ENCODE results near the gene LLPH. TPM values are rescaled to one million over a fixed set of nuclear protein-coding genes. Genes with fewer than 3 reads are reported as not detected.

LLPH gene
- total RNA-seq, 1 donor from 2014 or later = 19.9 TPM

DNA sequence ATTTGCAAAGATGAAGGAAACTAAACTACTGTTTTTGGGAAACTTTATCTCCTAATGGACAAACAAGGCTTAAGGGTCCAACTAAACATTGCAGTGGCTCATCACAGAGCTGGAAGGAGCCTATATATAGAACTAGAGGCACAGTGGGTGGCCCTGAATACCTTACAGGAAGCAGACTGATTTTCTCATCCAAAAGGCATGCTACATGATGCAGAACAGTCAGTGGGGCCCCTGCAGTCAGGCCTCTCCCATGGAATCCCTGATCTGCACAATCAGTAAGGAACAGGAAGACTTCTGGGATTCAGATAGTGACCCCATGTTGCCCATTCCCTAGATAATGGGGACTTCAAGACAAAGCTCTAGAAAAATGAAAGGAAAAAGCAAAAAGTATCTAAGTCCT is 1.9 kb upstream of the LLPH start:
- Histone ChIP-seq H3K9me3 (ENCODE audit: low read depth) (no peaks in the 10 kb centered on the region), H3K4me1 (peaks cover 9% of the 10 kb centered on the region), H3K79me2 (ENCODE audit: low read depth) (peaks cover 32% of the 10 kb centered on the region), H3K27me3 (no peaks in the 10 kb centered on the region), H3K4me2 (no peak overlapping the region), H3K27ac (no peak overlapping the region), H3K9ac (no peak overlapping the region), H3K36me3 (peaks cover 5% of the 10 kb centered on the region), H2AFZ (replicated peaks) (no peak overlapping the region), H3F3A (ENCODE audit: low read depth) (no peaks in the 10 kb centered on the region), H3K4me3 (no peak overlapping the region), H4K20me1 (ENCODE audit: low read depth) (no peaks in the 10 kb centered on the region)
- Mint-ChIP-seq H3K27me3 (ENCODE audit: insufficient read depth, low read depth) (no peaks in the 10 kb centered on the region), H3K27ac (no peak overlapping the region), H3K4me3 (peak overlapping the region; percentile 59), H3K4me1 (peaks cover 23% of the 10 kb centered on the region), H3K9me3 (peaks cover 7% of the 10 kb centered on the region), H3K36me3 (peaks cover 23% of the 10 kb centered on the region)
- no peak for DNase-seq (ENCODE audit: low spot score)
- TF ChIP-seq EZH2phosphoT487 (IDR thresholded peaks at IDR 0.05) (no peak), EZH2 (IDR thresholded peaks at IDR 0.05) (no peak)
- TF ChIP-seq, protein P1, sequence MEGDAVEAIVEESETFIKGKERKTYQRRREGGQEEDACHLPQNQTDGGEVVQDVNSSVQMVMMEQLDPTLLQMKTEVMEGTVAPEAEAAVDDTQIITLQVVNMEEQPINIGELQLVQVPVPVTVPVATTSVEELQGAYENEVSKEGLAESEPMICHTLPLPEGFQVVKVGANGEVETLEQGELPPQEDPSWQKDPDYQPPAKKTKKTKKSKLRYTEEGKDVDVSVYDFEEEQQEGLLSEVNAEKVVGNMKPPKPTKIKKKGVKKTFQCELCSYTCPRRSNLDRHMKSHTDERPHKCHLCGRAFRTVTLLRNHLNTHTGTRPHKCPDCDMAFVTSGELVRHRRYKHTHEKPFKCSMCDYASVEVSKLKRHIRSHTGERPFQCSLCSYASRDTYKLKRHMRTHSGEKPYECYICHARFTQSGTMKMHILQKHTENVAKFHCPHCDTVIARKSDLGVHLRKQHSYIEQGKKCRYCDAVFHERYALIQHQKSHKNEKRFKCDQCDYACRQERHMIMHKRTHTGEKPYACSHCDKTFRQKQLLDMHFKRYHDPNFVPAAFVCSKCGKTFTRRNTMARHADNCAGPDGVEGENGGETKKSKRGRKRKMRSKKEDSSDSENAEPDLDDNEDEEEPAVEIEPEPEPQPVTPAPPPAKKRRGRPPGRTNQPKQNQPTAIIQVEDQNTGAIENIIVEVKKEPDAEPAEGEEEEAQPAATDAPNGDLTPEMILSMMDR (IDR thresholded peaks at IDR 0.05) = no peak

DNA sequence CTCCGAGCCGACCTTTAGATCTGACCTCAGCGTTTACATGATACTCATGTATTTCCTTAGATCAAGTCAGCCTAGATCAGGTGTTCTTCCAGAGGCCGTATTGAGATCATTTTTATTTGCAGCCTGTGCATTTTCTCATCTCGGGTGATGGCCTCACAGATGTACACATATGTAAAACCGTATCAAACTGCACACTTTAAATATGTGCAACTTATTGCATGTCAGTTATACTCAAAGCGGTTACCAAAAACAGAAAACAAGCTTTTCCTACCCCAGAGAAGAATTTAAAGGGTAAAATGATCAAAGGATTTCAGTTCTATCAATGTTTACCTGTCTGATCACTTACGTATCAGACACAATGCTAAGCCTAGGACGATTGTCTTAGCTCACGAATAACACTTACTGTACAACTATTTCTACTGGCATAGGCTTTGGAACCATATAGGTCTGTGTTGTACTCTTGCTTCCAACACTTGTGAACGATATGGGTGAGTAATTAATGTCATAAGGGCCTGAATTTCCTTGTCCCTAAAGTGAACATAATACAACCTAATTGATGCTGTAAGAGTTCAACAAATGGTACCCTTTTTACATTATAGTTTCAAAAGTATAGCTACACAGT is 628 bp upstream of the LLPH start:
- no peaks in the 10 kb centered on the region for H3F3A ChIP-seq (ENCODE audit: low read depth)
- Mint-ChIP-seq H3K36me3 (peaks cover 18% of the 10 kb centered on the region), H3K27ac (peak overlapping the region; percentile 91), H3K27me3 (ENCODE audit: insufficient read depth, low read depth) (no peaks in the 10 kb centered on the region), H3K9me3 (peaks cover 4% of the 10 kb centered on the region), H3K4me1 (peaks cover 23% of the 10 kb centered on the region), H3K4me3 (peak overlapping the region; percentile 93)
- H2AFZ ChIP-seq (replicated peaks) = peak overlapping the region; percentile 91
- no peaks in the 10 kb centered on the region for H3K9me3 ChIP-seq (ENCODE audit: low read depth)
- DNase-seq (ENCODE audit: low spot score) = no peak
- no peak overlapping the region for H3K27ac ChIP-seq
- peaks cover 5% of the 10 kb centered on the region for H3K36me3 ChIP-seq
- TF ChIP-seq, protein P1 (IDR thresholded peaks at IDR 0.05) = no peak
- no peak for TF ChIP-seq EZH2 (IDR thresholded peaks at IDR 0.05)
- TF ChIP-seq EZH2phosphoT487 (IDR thresholded peaks at IDR 0.05) = no peak
- no peaks in the 10 kb centered on the region for H3K27me3 ChIP-seq
- peak overlapping the region; percentile 85 for H3K4me2 ChIP-seq
- H3K9ac ChIP-seq = peak overlapping the region; percentile 42
- peak overlapping the region; percentile 86 for H3K4me3 ChIP-seq
- H3K4me1 ChIP-seq = peaks cover 9% of the 10 kb centered on the region
- peaks cover 32% of the 10 kb centered on the region for H3K79me2 ChIP-seq (ENCODE audit: low read depth)
- no peaks in the 10 kb centered on the region for H4K20me1 ChIP-seq (ENCODE audit: low read depth)

DNA sequence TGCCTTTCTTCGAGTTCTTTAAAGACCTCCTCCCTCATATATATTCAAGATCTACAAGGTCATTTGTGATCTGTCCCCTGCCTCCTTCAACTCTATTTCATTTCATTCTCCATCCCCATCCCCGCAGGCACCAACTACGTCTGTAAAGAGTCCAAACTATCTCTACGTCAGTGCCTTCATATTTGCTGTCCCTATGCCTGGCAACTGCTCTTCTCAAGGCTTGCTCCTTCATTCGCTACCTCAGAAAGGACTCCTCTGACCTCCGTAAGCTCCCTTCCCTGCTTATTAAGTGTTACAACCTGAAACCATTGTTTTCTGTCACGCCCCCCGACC is 650 bp downstream of the LLPH start:
- TF ChIP-seq, protein P1 (IDR thresholded peaks at IDR 0.05) = no peak
- TF ChIP-seq EZH2 (IDR thresholded peaks at IDR 0.05) (no peak), EZH2phosphoT487 (IDR thresholded peaks at IDR 0.05) (no peak)
- H3K36me3 Mint-ChIP-seq = peaks cover 19% of the 10 kb centered on the region

More for the DNA sequence above, 650 bp downstream of the LLPH start:
- peaks cover 9% of the 10 kb centered on the region for H3K4me1 ChIP-seq
- H3K79me2 ChIP-seq (ENCODE audit: low read depth) = peaks cover 32% of the 10 kb centered on the region
- Mint-ChIP-seq H3K27me3 (ENCODE audit: insufficient read depth, low read depth) (no peaks in the 10 kb centered on the region), H3K4me1 (peaks cover 23% of the 10 kb centered on the region), H3K27ac (peak overlapping the region; percentile 91), H3K4me3 (peak overlapping the region; percentile 93), H3K9me3 (peaks cover 2% of the 10 kb centered on the region)
- H3K27me3 ChIP-seq = no peaks in the 10 kb centered on the region
- H3K9ac ChIP-seq = peak overlapping the region; percentile 68
- peaks cover 5% of the 10 kb centered on the region for H3K36me3 ChIP-seq
- H3K4me2 ChIP-seq = peak overlapping the region; percentile 85
- H3K4me3 ChIP-seq = peak overlapping the region; percentile 86
- peak overlapping the region; percentile 91 for H2AFZ ChIP-seq (replicated peaks)
- DNase-seq (ENCODE audit: low spot score) = no peak
- no peaks in the 10 kb centered on the region for H3F3A ChIP-seq (ENCODE audit: low read depth)
- no peaks in the 10 kb centered on the region for H3K9me3 ChIP-seq (ENCODE audit: low read depth)
- H4K20me1 ChIP-seq (ENCODE audit: low read depth) = no peaks in the 10 kb centered on the region
- H3K27ac ChIP-seq = no peak overlapping the region

Measured in neural progenitor cell (in vitro differentiated cells).